Stimulated activated CD8-positive, alpha-beta memory T cell treated with anti-CD3 and anti-CD28 coated beads, Interleukin-15, amount 100 ng/mL, for 48 hours (primary cell): ENCODE measurements around the gene FAM3A.

Source experiments
- DNase-seq, 2 donors: peaks; one replicate each; pipeline ENCODE4 v3.0.0-alpha.2; 2020; ENCODE audit warnings: low read depth in 2 of 2

The FAM3A gene

DNA sequence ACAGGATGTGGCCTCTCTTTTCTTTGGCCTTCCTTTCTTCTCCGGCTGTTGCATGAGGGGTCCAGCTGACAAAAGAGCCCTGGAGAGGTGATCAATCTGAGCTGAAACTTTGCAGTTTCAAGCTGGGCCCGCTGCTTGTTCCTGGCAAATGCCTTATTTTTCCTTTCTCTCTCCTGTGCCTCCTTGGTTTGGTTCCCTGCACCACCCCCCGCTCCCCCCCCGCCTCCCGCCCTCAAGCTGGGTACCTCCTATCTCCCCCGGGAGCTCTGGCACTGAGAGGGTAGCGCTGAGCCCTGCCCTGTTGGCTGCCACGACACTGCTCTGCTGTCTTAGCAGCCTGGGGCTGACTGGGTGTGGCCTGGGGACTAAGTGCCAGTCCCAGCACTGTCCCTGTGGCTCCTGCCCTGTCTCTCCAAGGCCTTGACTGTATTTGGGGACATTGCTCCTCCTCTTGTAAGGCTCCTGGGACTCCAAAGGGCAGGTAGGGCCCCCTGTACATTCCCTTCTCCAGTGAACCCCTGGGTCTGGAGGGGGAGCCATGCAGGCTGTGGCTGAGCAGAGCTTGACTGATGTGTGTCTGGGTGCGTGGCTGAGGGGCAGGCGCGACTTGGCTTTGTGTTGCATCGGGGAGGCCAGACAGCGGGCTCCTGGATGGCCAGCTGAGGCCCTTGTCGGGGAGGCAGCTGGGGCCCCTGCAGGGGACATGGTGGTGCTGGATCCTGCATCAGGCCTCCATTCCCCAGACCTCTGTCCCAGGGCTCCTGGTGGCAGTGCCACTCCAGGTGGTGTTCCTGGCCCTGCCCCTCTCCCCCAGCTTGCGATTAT, 56.9 kb downstream of the FAM3A start:
- DNase-seq = no peak

DNA sequence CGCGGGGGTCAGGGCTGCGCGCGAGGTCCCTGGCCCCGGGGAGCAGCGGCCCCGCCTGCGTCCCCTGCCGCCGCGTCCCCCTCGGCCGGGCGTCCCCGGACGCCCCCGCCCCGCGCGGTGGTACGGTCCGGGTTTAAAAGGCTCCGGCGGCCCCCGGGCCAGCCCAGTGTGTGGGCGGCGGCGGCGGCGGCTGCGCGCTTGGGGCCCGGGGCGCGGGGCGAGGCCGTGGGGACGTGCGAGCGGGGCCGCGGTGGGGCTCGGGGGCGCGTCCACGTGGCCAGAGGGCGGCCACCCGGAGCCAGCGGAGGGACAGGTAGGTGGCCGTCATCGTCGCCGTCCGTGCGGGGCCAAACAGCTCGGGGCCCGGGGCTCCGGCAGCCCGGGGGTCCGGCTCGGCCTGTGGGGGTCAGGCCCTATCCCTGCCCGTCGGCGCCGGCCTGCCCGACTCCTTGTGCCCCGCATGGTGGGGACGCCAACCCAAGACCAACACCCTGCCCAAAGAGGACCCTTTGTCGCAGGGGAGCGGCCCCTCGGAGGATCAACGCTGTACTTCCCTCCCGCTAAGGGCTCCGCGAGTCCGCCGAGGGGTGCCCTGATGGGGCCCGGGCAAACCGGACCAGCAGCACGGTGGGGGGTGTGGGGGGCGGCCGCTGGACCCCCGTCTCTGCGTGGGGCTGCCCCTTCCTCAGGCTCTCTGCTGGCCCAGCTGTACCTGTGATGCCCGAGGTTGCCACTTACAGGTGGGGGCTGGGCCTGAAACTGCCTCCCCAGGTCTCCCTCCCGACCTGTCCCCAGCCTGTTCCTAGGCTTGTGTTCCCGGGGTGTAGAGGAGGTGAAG, 57.7 kb downstream of the FAM3A start, which contains the start of gene PLXNA3:
Gene PLXNA3 (plus strand): TSS at position 166 of the 838 bp plus-strand sequence. CDS start 1,903 bp downstream, outside the sequence.
- DNase-seq = peak; percentile 37 to 39

DNA sequence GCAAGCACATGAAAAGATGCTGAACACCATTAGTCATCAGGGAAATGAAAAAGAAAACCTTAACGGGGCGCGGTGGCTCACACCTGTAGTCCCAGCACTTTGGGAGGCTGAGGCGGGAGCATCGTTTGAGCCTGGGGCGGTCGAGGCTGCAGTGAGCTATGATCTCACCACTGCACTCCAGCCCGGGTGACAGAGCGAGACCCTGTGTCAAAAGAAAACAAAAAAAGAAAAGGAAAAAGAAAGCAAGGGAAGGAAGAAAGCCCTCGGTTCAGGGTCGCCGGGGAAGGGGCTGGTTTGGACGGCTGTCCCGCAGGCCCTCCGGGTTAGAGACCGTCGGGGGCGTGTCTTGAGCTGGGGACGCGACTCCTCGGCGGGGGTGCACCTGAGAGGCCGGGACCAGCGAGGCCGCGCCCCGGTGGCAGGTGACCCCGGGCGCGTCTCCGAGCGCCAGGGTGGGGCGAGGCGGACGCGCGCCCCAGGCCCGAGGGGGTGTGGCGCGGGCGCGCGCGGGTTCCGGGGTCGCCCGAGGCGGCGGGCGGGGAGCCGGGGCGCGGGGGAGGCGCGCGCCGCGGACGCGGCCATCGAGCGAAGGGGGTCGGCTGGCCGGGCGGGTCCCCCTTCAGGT, 58.4 kb downstream of the FAM3A start:
- peak in 1 of 2 donors; percentile 42 for DNase-seq
